NCI-H345 treated with DMSO at 0.1 percent for 48 hours (cell line): ENCODE measurements around the gene BCR.

ENCODE experiments used
- DNase-seq: peaks from one replicate; lab custom pipeline; 2025; ENCODE audit not compliant: unreplicated experiment; lab: John Stamatoyannopoulos, UW

BCR gene

DNA sequence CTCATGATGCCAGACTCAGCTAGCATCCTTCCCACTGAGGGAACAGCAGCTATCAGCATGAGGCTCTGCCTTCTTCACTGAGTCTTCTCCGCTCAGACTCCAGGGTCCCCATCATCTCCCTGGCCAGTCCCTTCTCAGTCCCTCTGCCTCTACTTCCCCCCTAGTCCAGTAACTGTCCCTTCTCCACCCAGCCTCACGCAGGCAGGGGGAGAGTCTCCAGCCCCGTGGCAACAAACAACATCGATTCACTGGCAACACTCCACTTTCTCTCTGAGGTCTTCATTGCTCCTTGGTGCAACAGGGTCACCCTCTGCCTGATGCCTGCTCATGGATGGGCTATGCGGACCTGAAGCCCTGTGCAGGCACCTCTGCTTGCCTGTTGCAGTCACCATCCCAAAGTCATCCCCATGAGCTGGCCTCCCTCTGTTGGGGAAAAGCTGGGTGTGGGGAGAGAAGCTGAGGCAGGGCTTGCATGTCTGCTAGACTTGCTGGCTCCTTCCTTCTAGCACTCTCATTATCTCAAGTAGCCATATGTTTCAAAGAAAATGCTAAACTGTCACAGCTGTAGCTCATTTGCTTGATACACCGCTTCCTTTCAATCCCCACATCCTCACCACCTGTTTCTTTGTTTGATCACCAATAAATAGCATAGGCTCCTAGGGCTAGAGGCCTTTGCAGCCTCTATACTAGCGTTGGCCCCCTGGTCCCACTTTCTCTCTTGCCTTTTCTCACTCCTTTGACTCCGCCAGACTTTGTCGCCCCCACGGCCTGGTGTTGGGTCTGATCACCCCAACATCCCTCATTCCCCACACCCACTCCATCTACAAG lies 4.3 kb upstream of the BCR start:
- DNase-seq = no peak

DNA sequence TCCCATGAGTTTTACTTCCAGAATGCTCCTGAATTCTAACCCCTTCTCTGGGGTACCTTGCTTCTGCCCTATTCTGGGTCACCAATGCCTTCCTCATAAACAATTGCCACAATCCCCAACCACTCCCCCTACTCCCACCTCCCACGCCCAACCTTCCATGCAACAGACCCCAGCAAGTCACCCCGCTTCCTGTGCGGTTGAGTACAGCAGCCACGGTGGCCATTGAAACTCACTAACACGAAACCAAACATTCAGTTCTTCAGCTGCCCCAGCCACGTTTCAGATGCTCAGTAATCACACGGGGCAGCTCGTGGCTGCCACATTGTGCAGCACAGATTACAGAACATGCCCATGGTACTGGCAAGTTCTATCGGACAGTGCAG lies 3.7 kb upstream of the BCR start:
- no peak for DNase-seq

DNA sequence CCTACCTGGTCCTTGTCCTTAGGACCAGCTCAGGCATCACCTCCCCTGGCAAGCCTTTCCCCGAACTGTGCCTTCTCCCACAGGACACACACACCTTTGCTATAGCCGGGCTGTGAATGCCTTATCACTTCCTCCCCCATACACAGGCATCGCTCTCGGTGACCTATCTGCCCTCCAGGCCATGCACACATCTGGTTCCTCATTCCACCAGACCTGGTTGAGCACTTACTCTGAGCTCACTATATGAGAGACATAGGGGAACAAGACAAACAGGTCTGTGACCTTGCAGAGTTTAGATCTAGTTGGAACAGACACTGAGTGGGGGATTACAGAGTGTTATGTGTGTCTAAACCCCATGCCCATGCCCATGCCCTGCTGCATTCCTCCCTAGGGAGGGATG lies 3.1 kb upstream of the BCR start:
- DNase-seq = no peak

DNA sequence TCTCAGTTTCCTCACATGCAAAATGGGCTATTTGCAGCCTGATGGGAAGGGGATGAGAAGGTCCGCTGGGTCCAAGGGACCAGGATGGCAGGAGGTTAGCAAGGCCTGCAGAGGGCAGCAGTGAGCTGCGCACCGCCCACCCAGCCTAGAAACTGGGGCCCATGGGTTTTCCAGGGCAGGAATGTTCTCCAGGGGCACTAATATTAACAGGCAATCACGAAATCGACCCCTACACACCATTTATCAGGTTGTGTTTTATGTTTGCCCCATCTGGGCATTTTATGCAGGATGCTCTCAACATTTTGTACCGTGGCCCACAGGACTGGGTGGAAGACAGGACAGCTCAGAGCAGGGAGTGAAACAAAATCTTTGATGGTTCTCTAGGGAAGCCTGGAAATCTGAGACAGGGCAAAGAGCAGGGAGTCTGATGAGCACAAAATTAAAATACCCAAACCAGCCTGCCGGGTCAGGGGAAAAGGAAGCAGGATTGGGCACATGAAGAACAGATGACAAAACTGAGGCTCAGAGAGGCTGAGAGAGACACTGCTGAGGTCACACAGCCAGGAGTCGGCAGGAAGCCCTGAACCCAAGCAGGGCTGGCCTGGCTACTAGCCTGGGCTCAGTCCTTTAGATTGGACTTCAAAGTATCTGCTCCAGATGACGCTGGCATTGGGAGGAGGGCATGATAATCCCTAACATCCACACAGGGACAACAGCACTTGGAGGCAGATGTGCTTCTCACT lies 1.6 kb upstream of the BCR start:
- DNase-seq = peak; percentile 22

DNA sequence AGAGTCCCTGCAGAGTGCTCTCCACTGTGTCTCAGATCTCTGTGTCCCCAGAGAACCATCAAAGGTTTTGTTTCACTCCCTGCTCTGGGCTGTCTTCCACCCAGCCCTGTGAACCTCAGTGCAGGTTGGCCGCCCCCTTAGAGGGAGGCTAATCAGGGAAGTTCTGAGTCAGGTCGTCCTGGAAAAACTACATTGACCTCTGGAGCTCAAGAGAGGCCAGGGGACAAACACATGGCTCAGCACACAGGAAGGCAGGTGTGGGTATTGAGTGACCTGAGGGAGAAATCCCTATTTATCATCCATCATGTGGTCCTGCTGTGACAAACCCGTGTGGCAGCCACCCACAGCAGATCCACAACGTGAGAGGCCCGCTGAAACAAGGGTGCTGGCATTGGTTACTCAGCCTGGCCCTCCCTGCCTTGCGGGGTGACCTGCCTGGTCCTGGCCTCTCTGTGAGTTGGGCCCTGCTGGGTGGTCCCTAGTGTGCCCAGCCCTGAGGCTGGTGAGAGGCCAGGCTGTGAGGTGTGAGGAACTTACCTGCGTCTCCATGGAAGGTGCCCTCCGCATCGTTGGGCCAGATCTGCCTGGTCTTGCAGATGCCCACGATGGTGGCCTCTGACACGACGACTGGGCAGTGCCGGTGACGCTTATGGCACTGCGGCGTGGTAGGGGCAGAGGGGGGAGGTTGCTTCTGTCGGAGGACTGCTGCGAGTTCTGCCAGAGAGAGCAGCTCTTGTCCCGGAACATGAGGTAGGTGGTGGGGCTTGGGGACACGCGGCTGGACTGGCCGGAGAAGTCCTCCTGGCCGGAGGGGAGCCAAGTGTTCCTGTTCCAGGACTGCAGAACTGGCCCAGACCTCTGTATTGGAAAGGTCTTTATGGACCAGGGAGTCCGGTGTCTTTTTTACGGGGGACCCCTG lies 669 bp upstream of the BCR start:
- DNase-seq = no peak

DNA sequence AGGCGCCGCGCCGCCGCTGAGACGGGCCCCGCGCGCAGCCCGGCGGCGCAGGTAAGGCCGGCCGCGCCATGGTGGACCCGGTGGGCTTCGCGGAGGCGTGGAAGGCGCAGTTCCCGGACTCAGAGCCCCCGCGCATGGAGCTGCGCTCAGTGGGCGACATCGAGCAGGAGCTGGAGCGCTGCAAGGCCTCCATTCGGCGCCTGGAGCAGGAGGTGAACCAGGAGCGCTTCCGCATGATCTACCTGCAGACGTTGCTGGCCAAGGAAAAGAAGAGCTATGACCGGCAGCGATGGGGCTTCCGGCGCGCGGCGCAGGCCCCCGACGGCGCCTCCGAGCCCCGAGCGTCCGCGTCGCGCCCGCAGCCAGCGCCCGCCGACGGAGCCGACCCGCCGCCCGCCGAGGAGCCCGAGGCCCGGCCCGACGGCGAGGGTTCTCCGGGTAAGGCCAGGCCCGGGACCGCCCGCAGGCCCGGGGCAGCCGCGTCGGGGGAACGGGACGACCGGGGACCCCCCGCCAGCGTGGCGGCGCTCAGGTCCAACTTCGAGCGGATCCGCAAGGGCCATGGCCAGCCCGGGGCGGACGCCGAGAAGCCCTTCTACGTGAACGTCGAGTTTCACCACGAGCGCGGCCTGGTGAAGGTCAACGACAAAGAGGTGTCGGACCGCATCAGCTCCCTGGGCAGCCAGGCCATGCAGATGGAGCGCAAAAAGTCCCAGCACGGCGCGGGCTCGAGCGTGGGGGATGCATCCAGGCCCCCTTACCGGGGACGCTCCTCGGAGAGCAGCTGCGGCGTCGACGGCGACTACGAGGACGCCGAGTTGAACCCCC lies 798 bp downstream of the BCR start:
- DNase-seq = no peak

DNA sequence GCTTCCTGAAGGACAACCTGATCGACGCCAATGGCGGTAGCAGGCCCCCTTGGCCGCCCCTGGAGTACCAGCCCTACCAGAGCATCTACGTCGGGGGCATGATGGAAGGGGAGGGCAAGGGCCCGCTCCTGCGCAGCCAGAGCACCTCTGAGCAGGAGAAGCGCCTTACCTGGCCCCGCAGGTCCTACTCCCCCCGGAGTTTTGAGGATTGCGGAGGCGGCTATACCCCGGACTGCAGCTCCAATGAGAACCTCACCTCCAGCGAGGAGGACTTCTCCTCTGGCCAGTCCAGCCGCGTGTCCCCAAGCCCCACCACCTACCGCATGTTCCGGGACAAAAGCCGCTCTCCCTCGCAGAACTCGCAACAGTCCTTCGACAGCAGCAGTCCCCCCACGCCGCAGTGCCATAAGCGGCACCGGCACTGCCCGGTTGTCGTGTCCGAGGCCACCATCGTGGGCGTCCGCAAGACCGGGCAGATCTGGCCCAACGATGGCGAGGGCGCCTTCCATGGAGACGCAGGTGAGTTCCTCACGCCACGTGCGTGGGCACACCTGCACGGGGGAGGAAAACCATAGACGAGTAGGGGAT lies 1.5 kb downstream of the BCR start:
- no peak for DNase-seq

DNA sequence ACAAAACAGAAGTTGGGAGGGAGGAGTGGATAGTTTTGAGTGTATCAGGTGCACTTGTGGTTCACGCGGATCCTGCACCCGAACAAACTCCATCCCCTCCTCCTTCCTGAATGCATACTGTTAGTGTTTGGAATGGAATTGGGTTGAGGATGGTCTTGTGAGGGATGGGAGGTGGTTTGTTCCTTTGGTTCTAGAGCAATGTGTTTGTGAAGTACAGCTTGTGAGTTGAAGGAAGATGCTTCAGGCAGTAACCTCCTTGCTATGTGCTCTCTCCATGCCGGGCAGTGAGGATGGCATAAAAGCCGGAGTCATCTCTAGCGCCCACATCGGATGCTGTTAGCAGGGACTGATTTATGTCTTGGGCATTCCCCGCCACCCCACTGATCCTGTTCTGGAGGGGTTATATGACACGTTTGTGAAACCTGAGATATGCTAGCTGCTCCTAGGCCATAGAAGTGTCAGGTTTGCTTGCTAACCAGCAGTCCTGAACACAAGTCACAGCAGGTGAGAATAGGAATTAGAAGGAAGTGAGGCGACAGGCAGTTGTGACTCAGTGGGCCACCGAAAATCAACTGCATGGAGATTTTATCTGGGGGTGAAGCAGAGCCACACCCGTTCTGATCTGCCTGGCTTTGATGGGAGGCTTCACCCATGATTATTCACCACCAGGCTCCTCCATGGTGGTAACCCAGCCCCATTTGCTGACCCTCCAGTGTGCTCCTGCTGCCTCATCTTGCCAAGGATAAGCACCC lies 2.2 kb downstream of the BCR start:
- peak; percentile 33 for DNase-seq

DNA sequence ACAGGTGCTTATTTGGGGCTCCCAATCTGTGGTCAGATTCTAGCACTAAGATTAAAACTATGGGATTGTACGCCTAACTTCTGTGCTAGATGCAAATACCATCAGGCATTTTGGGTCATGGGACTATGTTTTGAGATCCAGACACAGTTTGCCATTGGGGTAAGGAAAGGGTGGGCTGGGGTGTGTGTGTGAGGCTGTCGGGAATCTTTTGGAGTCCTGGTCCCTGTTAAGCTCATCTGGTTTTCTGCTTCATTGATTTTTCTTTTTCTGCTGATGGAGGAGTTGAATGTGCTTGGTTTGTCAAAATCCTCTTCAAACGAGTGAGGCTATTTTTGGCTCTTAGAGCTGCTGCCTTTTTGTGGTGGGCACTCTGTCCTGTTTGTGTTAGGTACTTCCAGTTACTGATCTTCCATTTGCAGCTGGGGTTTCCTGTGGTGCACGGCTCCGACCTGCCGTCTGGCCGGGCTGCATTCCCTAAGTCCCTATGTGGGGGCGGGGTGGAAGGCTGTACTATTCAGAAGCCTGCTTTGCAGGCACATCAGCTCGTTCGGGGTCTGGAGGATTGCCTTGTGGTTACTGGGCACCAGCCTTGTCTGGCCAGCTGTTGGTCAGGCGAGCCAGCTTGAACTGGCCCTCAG lies 2.9 kb downstream of the BCR start:
- no peak for DNase-seq

DNA sequence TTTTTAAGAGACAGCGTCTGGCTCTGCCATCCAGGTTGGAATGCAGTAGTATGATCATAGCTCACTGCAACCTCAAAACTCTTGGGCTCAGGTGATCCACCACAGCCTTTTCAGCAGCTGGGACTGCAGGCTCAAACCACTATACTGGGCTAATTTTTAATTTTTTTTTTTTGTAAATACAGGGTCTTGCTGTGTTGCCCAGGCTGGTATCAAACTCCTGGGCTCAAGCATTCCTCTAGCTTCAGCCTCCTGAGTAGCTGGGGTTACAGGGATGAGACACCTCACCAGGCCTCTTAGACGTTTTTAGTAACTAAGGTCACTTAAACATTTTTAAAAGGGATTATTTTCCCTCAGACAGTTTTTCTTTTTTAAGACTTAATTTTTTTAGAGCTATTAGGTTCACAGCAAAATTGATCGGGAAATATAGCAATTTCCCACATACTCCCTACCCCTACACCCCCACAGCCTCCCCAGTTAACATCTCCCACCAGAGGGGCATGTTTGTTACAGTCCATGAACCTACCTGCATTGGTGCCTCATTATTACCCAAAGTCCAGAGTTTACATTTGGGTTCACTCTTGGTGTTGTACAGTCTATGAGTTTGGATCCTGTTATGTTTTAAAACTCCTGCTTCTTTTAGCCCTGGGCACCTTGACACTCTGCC lies 3.9 kb downstream of the BCR start:
- no peak for DNase-seq

DNA sequence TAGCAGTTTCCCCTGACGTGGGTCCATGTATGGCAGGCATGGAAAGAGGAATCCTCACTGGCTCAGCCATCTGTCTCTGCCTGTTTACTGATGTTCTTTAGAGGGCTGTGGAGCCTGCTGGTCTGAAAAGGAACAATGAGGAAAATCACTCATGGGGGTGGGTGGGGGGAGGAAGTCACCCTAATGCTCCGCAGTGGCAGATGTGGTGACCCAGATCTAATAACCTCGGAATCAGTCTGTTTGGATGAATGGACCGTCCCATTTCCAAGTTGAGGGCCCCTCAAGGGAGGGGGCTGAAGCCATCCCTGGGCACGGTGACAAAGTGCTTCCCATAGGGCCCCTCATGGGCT lies 4.4 kb downstream of the BCR start:
- no peak for DNase-seq

DNA sequence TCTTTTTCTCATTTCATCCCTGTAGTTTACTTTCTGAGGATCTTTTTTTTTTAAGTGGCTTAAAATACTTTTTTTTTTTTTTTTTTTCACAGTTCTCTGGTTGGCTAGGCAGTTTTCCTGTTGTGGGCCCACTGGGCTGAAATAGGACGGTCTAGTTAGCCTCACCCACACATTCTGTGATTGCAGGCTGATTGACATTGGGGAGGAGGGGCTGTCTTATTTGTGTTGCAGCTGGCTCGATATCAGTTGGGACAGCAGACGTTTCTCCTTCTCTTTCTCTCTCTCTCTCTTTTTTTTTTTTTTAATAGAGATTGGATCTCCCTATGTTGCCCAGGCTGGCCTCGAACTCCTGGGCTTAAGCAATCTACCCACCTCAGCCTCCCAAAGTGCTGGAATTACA lies 6.9 kb downstream of the BCR start:
- no peak for DNase-seq

DNA sequence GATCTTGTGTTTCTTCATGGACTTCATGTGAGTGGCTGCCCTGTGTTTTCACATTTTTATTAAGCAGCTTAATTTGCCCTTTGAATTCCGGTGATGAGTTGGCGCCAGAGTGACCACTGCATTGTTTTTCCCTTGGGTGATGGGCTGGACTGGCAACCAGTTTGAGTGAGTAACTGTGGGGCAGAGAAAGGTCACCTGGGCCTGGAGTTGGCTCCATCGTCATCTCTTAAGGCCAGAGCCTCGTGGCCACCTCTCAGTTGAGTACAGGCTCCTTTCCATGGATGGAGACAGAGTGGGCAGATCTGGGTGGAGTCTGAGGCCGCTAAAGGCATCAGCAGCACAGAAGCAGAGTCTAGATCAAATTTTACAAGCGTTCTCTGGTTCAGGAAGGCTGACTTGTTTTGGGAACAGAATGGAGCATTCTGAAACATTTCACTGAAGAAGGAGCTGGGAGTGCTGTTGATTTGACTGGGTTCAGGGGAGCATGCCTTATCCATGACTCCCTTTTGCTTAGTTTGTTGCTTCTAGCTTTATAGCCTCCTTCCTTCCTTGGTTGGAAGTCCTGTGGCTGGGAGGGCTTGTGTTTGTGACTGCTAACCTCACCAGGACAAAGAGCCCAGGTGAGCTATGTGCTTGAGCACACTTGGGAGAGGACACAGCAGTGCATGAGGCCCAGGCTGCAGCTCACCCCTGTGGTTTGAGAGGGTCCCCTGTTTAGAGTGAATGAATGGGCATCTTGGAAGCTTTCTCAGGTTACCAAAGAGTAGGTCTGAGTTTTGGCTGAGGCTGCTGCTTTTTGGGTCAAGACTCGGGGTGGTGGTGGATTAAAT lies 7.8 kb downstream of the BCR start:
- no peak for DNase-seq

DNA sequence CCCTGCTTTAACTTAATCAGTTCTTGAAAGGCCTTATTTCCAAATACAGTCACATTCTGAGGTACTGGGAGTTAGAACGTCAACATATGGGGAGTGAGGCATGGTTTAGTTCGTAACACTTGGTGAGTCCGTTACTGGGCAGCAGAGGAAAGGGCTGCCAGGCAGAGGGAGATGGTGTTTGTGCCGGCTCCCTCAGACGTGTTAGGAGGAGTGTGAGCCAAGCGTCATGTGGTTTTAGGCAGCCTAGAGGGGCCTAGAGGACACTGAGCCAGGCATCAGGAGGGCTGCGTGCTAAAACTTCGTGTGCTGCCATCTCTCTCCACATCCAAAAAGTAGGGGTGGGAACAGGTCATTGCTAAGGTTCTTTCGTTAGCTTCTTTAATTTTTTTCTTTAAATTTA lies 10.2 kb downstream of the BCR start:
- DNase-seq = no peak

DNA sequence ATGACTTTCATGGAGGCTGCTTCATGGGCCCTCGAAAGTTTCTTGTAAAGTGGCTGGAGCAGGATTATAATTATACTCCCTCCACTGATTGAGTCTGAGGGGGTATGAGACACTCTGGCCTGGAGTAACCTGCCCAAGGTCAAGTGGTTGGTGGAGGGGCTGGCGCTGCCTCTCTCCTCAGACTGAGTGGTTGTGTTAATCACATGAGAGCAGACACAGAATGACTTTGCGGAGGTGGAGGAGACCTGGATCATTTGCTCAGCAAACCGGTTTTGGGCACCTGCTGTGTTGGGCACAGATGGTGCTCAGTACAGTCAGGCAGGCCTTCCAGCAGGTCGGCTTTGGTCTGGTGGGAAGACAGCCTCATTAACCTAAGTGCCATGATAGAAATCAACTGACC lies 11.8 kb downstream of the BCR start:
- peak; percentile 88 for DNase-seq

DNA sequence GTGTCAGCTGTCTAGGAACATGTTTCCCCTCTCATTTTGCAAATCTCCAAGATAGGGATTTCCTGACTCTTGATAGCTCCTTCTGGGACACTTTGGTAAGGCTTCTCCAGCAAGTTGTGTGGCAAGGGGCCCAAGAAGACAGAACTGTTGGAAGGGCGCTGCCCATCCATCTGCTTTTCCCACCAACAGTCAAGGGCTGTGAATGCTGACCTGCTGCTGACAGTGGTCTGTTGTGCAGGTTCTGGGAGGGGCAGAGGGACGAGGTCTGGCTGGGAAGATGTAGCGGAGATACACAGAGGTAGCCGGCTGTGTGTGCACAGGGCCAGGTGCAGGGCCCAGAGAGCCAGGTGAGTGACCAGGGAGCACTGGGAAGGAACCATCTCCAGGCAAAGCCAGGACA lies 12.2 kb downstream of the BCR start:
- no peak for DNase-seq

DNA sequence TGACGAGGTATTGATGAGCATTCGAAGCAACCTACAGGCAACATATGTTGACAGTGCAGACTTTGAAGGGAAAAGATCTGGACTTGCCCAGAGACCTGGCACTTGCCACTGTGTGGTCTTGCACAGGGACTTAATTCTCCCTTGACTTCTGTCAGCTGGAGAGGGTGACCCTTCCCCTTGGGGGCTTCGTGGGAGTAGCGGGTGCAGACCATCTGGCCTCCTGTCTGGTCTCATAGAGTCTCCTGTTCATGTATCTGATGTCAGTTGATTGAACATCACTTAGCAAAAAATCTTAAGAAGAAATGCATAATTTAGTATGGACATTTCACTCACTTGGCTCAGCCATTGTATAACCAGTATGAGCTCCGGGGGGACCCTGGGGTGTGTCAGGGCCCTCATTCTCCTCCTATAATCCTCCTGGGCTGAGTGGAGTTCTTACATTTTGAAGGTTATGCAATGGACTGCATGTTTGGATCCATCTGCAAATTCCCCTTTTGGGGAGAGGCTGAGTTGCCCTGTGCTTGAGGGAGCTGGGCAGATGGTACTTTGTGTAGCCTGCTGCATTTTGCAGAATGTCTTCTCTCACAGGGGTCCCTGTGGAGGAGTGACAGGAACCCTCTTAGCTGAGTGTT lies 13.0 kb downstream of the BCR start:
- no peak for DNase-seq
